Epithelial cell of proximal tubule (primary cell): ENCODE results near the gene HAUS7. TPM values are rescaled to one million over a fixed set of nuclear protein-coding genes. Genes with fewer than 3 reads are reported as not detected.

Experiments
- DNase-seq: peaks from one replicate; pipeline ENCODE4 v3.0.0-alpha.2; 2011; ENCODE audit warnings: low read depth
- H3K4me3 ChIP-seq: 2 replicates; pipeline ENCODE4 v1.5.1; 2011; ENCODE audit warnings: low read depth, mild to moderate bottlenecking, low read length
- total RNA-seq: library from RNA; depleted of rRNA; stranded (reverse); fragments of >200 nt; gene quantifications from 2 replicates; pipeline ENCODE4 v1.2.3, GENCODE V29; 2015
- TF ChIP-seq, protein P1 (sequence below): conservative IDR thresholded peaks from 2 replicates; pipeline ENCODE4 v1.5.1; 2012; ENCODE audit warnings: low read depth, mild to moderate bottlenecking, low read length

Gene HAUS7
- total RNA-seq, 1 donor from 2014 or later, result 24.3 TPM

DNA sequence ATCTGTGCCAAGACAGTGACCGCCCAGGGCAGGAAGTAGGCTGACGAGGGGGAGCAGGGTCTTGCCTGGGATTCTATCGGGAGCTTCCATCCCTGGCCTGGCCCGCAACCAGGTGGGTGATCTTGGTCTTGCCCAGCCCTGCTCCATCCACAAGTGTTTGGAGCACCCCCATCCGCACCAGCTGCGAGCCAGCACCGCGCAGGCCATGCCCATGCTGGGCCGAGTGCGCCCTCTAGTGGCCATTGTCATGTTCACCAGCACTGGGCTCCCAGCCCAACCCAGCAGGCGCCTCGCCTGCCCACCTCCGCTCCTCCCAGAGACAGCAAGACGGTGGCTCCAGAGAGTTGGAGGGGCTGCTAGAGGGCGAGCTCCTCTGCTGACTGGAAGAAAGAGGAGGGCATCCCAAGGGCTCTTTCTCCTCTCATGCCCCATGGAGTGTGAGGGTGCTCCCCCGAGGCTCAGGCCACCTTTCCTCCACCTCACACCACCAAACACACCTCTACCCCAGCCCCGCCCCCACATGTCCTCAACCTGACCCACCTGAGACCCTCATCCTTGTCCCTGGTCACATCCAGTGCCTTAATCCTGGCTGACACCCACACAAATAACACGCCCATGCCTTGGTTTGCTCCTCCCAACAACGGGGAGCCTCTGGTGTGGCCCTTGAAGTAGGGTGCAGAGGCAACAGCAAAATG lies 37.3 kb upstream of the HAUS7 start:
- TF ChIP-seq, protein P1, sequence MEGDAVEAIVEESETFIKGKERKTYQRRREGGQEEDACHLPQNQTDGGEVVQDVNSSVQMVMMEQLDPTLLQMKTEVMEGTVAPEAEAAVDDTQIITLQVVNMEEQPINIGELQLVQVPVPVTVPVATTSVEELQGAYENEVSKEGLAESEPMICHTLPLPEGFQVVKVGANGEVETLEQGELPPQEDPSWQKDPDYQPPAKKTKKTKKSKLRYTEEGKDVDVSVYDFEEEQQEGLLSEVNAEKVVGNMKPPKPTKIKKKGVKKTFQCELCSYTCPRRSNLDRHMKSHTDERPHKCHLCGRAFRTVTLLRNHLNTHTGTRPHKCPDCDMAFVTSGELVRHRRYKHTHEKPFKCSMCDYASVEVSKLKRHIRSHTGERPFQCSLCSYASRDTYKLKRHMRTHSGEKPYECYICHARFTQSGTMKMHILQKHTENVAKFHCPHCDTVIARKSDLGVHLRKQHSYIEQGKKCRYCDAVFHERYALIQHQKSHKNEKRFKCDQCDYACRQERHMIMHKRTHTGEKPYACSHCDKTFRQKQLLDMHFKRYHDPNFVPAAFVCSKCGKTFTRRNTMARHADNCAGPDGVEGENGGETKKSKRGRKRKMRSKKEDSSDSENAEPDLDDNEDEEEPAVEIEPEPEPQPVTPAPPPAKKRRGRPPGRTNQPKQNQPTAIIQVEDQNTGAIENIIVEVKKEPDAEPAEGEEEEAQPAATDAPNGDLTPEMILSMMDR, result peak; percentile 67
- H3K4me3 ChIP-seq, result no peak overlapping the region
- no peak for DNase-seq

DNA sequence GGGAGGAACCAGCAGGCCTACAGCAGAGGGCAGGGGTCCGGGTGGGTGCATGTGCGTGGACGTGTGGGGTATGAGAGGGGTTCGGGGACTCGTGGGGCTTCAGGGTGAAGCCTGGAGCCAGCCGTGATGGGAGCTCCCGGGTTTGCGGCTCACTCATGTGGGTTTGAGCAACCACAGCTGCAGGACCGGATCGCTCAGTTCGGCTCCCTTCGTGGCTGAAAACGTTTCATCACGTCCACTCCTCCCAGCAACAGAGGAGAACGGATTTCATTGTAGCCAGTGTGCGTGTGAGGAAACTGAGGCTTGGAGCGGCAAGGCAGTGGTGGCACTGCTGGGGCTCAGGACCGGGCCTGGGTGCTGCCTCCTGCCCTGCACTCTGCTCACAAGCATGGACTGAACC lies 35.0 kb upstream of the HAUS7 start:
- no peak for DNase-seq
- TF ChIP-seq, protein P1, result no peak
- no peak overlapping the region for H3K4me3 ChIP-seq

DNA sequence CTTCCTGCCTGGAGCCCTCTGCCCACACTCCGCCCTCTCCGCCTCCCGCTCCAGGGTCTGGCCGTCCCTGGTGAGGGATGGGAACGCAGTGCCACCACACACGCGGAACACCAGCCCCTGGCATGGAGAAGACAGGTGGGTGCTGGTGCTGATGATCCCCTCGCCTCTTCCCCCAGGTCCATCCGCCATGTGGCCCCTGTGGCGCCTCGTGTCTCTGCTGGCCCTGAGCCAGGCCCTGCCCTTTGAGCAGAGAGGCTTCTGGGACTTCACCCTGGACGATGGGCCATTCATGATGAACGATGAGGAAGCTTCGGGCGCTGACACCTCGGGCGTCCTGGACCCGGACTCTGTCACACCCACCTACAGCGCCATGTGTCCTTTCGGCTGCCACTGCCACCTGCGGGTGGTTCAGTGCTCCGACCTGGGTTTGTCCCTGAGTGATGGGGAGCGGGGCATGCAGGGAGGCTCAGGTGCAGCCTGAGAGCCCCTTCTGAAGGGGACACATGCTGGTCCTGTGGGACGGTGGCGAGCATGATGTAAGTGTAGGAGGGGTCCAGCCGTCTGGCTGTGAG lies 34.2 kb upstream of the HAUS7 start:
- TF ChIP-seq, protein P1, result no peak
- DNase-seq, result no peak
- H3K4me3 ChIP-seq, result no peak overlapping the region

DNA sequence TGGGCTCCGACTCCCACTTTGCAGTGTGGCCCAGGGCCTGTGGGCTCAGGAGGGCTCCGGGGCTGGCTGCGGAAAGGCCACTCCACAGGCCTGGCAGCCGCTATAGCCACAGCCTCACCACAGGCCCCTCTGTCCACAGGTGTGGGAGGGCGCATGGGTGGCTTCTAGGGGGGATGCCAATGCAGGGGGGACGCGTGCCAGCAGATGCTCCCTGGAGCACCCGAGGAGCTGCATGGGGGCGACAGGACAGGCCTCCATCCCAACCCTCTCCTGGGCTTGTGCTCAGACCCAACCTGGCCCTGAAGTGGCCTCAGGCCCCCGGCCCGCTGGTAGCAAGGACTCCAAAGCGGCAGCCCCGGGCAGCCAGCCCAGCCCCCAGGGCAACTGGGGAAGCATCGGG lies 32.4 kb upstream of the HAUS7 start:
- DNase-seq, result no peak
- TF ChIP-seq, protein P1, result no peak
- H3K4me3 ChIP-seq, result no peak overlapping the region

DNA sequence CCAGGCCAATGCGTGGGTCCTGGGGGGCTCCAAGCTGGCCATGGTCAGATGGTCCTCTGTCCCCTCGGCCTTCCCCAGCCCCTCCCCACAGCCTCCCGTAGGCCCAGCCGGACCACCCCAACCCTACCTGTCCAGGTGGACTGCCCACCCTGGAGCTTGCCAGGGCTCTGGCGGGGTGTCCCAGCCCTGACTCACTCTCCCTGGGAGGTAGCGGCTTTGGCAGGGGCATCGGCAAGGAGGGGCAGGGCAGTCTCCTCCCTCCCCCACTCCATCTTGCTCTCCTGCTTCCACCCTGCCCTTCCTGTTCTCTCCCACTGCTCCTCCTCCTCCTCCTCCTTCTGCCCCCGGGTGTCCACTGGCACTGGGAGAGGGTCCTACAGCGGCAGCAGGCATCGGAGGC lies 31.8 kb upstream of the HAUS7 start:
- H3K4me3 ChIP-seq, result no peak overlapping the region
- no peak for DNase-seq
- TF ChIP-seq, protein P1, result no peak

DNA sequence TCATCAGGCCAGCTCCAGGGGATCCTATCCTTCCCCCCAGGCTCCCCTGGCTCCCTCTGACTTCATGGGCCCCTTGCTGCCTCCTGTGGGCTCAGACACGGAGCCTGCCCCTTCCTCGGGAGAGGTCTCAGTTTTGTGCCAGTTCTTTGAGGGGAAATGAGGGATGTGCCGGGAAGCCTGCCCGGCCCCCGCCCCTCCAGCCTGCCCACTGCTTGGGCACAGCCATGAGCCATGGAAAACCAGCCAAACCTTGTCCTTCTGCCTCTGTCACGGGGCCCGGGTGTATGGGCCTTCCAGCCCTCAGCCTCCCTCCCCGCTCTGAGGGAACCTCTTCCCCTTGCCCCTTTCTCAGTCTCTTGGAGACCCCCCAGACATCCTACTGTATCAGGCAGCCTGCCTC lies 31.2 kb upstream of the HAUS7 start:
- TF ChIP-seq, protein P1, result no peak
- H3K4me3 ChIP-seq, result no peak overlapping the region

More for the DNA sequence above, 31.2 kb upstream of the HAUS7 start:
- DNase-seq, result no peak
